Measurements from ENCODE around the gene NBEAL1. TPM values are rescaled to one million over a fixed set of nuclear protein-coding genes. Genes with fewer than 3 reads are reported as not detected.

The NBEAL1 gene
- total and polyA plus RNA-seq, 2 of the 8 experiments (the other 6 are each of a cell fraction or from before 2014, with no cell fraction given), result 2.3 to 10.7 TPM

DNA sequence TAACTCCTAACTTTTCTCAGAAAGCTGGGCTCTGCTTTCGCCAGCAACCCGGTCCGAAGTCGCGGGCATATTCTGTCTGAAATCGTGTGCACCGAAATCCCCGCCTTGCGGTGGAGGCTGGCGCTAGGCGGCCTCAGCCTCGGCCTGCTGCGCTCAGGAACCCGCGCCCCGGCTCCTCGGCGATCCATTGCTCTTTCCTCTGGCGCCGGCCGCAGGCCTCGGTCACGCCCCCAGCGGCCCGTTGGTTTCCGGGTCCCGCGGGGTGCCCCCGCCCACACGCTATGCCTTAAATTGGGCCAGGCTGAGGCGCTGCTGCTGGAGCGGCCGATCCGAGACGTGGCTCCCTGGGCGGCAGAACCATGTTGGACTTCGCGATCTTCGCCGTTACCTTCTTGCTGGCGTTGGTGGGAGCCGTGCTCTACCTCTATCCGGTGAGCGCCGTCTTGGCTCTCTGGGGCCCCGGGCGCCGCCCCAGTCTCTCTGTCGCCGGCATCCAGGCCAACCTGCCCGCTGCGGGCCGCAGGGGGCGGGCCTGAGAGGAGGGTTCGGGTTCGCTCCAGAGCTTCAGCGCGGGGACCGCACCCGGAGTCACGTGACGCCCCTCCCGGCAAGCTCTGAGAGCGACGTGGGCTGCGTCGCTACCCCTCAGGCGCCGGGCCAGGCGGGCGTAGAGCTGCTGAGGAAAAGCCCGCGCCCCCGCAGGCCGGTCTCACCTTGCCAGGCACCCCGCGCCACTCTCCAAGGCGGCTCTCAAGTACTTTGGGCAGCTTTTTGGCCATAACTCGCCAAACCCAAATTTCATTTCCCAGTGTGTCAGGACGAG lies 224.2 kb downstream of the NBEAL1 start, which contains the start of gene CYP20A1 (continued):
- TF ChIP-seq KDM1A (IDR thresholded peaks at IDR 0.05; ENCODE audit: borderline replicate concordance, low read length) (0 out of 2 replicates have a peak, but pooled peaks have one; percentile 9), SP2 (IDR thresholded peaks at IDR 0.05; ENCODE audit: low read length) (no peak), SIN3A (conservative IDR thresholded peaks at IDR 0.05 in 1 of 2, IDR thresholded peaks at IDR 0.05 in 1 of 2; ENCODE audit: low read depth in 1 of 2, low read length in 2 of 2) (no peak), YY1 (IDR thresholded peaks at IDR 0.05; ENCODE audit: low read depth, low read length) (peak; percentile 75; the same call in 1 of the 2 replicates), CREB1 (IDR thresholded peaks at IDR 0.05) (peak; percentile 67), RNF2 (IDR thresholded peaks at IDR 0.05; ENCODE audit: borderline replicate concordance, low read depth, low read length, missing control alignments, poor library complexity, severe bottlenecking) (no peak), SIX5 (IDR thresholded peaks at IDR 0.05; ENCODE audit: low read depth, low read length) (peak; percentile 4; the same call in 1 of the 2 replicates), CHD2 (IDR thresholded peaks at IDR 0.05; ENCODE audit: low read length) (no peak)
- TF ChIP-seq, protein P1, sequence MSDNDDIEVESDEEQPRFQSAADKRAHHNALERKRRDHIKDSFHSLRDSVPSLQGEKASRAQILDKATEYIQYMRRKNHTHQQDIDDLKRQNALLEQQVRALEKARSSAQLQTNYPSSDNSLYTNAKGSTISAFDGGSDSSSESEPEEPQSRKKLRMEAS (IDR thresholded peaks at IDR 0.05), result peak; percentile 82
